ENCODE measurements around the gene ABCC8.

The ABCC8 gene

DNA sequence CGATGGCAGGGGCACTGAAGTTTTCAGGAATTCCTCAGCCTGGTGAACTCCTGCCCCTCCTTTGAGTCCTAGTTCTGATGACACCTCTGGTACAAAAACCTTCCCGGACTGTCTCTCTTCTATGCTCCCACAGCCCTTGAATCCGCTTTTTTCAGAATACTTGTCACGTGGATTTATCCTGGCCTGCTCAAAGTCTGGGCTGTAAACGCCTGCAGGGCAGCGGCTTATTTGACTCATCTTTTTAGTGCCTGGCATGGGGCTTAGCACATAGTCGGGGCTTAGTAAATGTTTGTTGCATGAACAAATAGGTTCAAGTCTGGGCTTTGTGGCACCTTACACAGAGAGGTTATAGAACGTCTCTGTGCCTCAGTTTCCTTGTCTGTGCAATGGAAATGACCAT is 74.8 kb downstream of the ABCC8 start:
- no peak for DNase-seq

GRCh38 chr11:17401316-17401715 is 75.3 kb downstream of the ABCC8 start:
- DNase-seq, result no peak

DNA sequence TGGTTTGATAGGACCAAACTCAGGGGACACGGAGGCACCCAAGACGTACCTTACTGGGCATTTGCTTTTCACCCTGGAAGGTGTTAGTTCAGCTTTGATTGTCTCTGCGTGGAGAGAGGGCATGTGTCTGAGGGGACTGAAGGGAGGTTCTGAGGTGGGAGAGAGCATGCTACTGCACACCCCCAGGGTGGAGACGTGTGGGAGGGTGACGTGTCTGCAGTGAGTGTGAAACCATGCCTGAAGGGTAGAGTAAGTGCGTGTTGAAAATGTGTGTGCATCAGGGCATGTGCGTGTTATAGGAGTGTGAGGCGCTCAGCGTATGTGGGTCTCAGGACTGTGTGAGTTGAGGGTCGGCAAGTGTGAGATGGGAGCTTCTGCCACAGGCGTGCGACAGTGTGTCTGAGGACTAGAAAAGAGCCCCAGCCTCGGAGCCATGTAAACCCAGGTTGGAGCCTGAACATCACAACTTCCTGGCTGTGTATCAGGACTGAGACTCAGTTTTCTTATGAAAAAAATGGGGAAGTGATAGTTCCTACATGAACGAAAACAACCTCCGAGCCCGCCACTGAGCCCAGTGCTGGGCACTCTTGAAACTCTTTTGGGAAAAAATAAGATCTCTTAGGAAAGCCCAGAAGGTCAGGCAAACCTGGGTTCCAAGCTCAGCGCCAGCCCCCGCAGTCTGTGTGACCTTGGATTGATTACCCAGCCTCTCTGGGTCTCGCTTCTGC is 76.4 kb downstream of the ABCC8 start:
- DNase-seq, result no peak

DNA sequence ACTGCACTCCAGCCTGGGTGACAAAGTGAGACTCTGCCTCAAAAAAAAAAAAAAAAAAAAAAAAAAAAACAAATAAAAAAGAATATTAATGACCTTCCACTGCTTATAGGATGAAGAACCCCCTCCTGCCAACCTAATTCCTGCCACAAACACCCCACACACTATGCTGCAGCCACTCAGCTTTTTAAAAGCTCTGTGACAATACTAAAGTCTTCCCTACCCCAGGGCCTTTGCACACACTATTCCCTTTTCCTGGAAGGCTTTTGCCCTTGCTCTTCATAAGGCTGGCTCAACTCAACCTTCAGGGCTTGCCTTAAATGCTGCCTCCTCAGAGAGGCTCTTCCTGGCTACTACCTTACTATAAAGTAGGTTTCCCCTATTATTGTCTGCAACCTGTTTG is 77.4 kb downstream of the ABCC8 start:
- no peak for DNase-seq

DNA sequence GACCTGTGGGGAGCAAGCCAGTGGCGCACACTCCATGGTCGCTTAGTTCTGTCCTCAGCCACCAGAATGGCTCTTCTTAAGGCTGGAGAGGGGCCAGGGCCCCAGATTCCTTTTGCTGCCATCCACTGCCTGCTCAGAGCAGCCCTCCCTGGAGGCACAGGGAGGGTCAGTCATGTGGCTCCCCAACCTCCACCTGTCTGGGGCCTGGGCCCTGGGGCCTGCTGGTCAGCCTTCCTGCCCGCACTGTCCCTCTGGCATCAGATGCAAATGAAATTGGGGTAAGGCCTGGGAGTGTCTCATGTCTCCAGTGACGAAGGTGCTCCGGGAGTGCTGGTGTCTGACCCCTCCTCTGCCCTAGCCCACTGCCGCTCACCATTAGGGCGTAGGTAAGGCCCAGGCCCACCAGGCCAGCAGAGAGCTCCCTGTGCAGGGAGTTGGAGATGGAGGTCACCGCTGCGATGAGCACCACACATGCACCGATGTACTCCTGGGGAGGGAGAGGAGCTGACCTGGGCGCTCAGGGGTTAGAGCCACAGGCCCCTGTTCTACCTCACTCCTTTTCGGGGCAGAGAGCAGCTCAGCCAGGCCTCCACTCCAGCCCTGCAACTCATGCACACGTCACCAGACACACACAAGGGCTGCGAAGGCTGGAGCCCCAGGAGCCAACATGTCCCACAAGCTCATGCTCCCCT is 79.2 kb downstream of the ABCC8 start:
- no peak for DNase-seq

DNA sequence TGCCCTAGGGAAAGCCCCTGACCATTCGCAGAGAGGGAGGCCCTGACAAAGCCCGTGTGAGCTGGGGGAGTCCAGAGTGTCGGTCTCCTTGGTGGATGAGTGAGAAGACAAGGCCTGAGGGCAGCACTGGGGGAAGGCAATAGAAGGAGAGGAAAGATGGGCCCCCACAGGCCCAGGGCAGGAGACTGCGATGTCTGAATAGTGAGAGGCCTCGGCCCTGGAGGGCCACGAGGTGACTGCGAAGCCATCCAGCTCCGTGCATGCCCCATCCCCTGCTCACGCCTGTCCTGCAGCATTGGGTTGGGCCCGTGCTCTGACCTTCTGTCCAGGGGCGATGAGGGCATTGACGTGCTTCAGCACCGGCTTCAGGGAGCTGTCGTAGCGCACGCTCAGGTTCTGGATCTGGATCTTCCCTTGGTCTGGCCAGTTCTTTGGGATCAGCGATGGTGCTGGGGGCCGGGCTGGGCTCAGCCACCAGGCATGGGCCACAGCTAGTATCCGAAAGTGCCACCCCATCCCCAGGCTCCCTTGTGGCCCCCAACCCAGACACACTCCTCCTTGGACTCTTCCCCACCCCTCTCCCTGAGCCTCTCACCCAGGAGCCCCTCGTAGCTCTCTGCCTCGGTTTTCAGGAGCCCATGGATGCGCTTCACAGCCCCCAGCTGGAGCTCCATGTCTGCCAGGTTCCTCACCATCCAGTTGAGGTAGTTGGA is 79.9 kb downstream of the ABCC8 start:
- no peak for DNase-seq

DNA sequence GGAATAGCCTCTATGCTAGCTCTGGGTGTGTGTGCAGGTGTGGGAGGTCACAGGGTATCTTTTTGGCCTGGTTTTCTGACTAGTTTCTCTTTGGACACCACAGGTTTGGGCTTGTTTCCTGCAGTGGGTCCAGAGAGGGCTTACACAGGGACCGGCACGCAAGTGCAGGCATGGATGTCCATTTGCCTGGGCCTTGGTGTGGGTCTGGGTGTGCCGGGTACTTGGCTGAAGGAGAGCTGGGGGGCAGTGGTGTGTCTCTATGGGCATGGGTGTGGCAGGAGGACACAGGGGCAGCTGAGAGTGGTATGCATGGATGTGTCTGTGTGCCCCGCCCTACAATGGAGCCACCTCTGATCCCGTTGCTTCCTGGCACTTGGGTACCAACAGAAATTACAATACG is 80.7 kb downstream of the ABCC8 start:
- no peak for DNase-seq

- DNase-seq, result no peak
Observed at GRCh38 chr11:17395554-17395961, 81.1 kb downstream of the ABCC8 start.

GRCh38 chr11:17394743-17395390 is 81.8 kb downstream of the ABCC8 start:
- DNase-seq, result no peak

DNA sequence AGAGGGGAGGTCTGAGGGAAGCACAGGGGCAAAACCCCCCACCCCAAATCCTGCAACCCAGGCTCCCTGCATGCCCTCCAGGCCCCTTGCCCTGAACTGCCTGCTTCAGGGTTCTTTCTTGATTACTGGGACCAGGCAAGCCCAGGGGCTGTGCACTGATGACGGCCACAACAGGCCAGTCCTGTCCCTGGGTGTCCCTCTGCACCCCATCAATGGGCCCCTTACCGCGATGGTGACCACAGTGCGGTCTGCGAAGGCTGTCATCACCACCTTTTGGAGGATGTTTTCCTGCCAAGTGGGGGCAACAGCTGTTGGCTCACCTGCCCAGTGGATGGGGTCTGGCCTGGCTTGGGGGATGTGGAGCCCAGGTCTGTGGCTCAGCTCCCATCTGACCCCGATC is 83.2 kb downstream of the ABCC8 start:
- DNase-seq, result no peak

- DNase-seq, result no peak
Observed at GRCh38 chr11:17392872-17393271, 83.8 kb downstream of the ABCC8 start.

- DNase-seq, result no peak
Observed at GRCh38 chr11:17391493-17392355, 84.9 kb downstream of the ABCC8 start.

- no peak for DNase-seq
Observed at GRCh38 chr11:17389957-17390649, 86.5 kb downstream of the ABCC8 start.

DNA sequence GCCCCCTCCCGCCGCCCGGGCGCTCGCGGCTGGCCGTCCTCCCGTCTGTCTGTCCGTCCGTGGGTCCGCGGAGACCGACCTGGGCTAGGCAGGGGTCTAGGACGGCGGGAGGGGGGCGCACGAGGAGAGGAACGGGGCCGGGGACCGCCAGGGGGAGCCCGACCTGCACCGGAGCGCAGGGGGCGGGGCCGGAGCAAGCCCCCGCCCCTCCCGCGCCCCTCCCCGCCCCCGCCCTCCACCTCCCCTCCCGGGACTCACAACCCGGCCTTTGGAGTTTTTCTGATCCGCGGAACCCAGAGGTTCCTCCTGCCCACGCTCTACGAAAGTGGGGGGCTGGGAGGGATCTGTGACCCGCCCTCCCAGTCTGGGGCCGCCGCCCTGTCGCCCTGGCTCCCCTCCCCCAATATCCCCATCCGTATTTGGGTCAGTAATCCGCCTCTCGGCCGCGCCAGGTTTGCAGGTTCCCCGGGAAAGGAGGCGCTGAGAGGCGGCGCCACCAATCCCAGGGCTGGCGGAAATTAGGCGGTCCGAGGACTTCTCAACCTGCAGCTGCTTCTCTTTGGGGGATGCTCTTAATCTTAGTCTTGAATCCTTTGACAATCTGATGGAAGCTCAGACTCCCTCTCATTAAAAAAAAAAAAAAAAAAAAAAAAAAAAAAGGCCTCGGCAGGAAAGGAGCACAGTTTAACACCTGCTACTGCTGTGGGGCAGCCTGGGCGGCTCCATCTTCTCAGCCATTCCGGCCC is 87.3 kb downstream of the ABCC8 start:
- DNase-seq, result peak; percentile 63 to 75 (median 72)

GRCh38 chr11:17388609-17389210 is 87.9 kb downstream of the ABCC8 start, which contains the start of gene KCNJ11:
KCNJ11 (minus strand) TSS chr11:17388659; CDS start chr11:17388091, 568 bp downstream.
- DNase-seq, result peak in 1 of 4 experiments; percentile 40

GRCh38 chr11:17387811-17388210 is 88.8 kb downstream of the ABCC8 start:
- DNase-seq, result no peak

- no peak for DNase-seq
Observed at GRCh38 chr11:17387254-17387653, 89.4 kb downstream of the ABCC8 start.

- DNase-seq, result peak in 2 of 4 experiments; percentile 8 to 20
Observed at GRCh38 chr11:17386331-17387084, 90.1 kb downstream of the ABCC8 start.

DNA sequence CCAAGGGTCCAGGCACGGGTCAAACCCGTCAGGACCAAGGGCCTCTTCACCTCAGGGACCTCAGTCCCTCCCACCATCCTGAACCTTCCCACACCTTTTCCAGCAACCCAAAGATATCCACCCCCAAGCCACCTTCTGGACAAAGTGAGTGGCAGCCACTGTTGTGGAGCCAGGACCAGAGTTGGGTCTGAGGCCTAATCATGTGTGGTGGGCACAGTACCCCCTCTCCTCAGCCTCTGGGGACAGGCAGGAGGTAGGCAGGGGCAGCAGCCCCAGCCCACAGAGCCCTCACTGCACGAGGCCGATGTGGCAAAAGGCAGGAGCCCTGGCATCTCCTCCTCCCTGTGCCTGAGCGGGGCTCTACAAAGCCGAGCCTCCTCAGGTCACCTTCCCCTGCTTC is 90.7 kb downstream of the ABCC8 start:
- no peak for DNase-seq

DNA sequence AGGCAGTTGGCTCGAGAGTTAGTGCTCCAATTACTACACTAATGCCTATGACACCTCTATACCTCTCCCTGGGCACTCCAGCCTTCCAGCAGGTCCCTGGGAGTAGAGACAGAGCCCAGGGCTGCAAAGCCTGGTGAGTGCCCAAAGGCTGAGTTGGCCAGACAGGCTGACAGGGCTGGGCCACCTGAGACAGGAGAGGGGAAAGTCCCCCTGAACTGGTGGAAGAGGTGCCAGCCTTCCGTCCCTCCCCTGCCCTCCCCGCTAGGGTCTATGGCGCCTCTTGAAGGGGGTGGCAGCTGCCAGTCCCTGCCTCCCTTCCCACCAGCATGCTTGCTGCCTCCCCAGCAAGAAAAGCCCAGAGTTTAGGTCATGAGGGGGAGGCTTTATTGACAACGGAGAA is 91.2 kb downstream of the ABCC8 start:
- DNase-seq, result no peak

Data from activated CD4-positive, CD25-positive, alpha-beta regulatory T cell (primary cell).